HG03571 (cell line): ENCODE measurements around the gene KRT80.
"Not testable (repeated sequence)": the region's sequence is repeated elsewhere in the genome, so short reads cannot be mapped to it uniquely, and the experiment has no call there.

ENCODE experiments used
- ATAC-seq: cut with Tn5 transposase; IDR thresholded peaks from one replicate; pipeline ENCODE4 v1.9.1; 2021; ENCODE audit not compliant: unreplicated experiment

KRT80 gene

DNA sequence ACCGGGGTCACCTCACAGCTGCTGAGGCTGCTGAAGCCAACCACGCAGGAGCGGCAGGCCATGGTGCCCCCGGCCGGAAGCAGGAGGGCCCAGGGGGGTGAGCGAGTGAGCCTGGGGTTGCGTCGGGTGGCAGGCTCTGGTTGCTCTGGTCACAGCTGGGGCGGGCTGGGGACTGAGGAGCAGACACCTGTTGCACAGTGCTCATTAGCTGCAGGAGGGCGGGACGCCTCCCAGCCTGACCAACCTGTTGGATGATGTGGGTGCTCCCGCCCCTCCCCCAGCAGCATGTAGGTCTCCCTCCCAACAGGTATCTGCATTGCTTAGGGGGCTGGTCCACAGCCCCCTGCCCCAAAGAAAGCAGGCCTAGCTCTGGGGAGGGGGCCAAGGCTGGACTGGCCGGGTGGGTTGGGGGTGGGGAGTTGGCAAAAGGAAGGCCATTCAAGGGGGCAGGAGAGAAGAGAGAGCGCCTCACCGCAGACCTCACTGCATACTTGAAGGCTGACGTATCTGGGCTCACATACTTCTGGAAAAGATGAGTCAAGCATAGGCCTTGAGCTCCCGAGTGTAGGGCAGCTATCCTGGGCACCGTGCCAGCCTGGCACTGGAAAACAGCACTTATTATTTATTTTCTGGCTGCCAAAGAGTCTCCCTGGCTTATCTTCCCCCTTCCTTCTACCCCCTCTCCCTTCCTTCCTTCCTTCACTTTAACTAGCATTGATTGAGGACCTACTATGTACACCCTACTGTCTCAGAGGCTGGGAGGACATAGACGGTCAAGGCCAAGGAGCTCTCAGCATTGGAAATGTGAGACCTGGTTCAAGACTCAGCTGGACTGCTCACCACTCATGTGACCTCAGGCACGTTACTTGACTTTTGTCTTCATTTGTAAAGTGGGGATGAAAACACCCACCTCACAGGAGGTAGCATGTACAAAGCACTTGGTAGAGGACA lies at the start of gene KRT80:
Gene KRT80, minus strand, starts transcription at position 174 of the 951 bp plus-strand sequence. Its CDS starts 112 bp downstream, at position 62.
- ATAC-seq = no peak

DNA sequence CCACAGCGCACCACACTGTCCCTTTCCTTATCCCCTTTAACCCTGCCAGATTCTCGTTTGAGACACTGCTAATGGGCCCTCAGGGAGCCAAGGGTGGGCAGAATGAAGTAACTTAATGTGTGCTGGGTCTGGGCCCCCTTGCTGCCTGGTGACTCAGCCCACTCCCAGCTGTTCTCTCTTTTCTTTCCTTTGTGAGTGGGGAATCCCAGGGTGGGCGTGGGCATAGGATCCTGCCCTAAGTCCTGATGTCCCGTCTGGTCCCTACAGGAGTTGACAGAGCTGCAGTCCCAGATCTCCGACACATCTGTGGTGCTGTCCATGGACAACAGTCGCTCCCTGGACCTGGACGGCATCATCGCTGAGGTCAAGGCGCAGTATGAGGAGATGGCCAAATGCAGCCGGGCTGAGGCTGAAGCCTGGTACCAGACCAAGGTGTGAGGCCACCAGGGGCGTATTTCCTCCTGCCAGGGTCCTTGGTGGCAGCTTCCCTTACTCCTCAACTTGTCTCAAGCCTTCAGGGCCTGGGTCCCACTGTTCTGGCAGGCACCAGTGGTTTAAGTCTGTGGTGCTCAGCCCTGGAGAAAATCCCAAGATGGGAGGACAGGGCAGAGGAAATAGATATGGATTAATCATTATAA lies 49.5 kb upstream of the KRT80 start:
- ATAC-seq = no peak

DNA sequence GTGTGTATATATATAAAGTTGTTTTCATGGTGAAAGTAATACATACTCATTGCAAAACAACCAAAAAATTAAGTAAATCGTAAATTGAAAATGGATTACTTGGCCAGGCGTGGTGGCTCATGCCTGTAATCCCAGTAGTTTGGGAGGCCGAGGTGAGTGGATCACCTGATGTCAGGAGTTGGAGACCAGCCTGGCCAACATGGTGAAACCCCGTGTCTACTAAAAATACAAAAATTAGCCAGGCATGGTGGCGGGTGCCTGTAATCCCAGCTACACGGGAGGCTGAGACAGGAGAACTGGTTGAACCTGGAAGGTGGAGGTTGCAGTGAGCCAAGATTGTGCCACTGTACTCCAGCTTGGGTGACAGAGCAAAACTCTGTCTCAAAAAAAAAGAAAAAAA lies 48.4 kb upstream of the KRT80 start:
- ATAC-seq = not testable (repeated sequence)

DNA sequence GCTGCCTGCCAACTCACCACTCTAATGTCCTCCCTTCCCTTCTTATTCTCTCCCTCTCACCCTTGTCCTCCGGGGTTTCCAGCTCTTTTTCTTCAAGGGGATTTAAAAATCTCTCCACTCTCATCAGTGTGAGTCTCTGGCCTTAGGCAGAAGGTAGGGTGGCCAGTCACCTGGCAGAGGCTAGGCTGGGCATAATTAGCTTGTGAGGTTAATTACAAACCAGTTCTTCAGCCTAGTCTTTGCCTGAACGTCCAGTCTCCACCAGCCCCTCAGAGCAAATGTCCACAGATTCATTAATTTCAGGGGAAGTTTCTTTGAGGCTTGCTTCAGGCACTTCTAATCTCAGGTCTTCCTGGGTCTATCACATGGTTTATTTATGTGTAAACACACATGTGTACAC lies 48.0 kb upstream of the KRT80 start:
- ATAC-seq = no peak

DNA sequence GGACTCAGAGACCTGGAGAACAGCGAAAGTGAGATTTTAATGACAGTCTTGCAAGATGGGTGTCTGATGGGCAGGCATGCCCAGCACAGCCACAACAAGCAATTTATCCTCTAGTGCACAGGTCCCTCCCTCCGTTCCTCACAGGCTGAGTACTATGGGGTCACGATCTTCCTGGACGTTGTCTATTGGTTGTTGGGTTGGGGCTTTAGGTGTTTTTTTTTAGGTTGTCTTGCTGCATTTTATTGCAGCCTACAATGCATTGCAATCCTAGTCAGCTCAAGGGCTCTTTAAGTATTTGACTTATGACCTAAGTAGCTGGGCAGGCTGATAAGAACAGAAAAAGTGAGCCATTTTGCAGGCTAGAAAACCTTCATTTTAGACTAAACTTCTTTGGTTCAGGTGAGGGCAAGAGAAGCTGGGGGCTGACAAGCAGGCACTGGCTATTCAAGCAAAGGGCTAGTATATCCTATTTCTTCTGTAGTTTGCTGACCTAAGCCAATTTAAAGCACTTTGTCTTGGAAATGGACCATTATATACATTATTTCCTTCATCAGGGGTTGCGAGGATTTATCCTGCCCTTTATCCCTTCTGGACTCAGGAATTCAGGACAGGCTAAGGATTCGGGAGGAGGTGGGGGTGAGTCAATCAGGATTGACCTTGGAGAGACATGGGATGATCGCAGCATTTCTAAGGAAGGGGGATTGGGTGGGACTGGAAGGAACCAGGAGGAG lies 47.3 kb upstream of the KRT80 start:
- ATAC-seq = no peak

DNA sequence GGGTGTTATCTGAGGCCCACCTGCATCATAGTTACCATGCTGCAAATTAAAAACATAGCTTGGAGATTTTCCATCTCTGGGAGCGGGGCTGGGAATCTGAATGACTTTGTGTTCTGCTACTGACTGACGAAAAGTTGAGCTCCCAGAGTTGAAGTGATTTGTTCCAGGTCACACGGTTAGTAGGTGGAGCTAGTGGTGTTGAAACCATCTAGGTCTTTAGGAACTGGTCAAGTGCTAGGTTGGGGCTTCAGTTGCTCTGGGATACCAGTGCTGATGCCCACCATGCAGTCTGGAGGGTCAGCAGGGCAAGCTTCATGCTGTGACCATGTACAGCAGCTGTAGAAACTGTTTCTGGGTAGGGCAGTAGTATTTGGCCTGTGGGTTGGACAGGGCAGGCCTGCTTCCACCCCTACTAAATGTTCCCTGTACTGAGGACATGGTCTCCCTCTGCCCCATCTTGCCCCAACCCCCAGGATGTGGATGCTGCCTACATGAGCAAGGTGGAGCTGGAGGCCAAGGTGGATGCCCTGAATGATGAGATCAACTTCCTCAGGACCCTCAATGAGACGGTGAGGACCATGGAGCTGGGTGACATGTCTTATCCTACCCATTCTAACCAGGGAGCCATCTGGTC lies 46.5 kb upstream of the KRT80 start:
- ATAC-seq = no peak

DNA sequence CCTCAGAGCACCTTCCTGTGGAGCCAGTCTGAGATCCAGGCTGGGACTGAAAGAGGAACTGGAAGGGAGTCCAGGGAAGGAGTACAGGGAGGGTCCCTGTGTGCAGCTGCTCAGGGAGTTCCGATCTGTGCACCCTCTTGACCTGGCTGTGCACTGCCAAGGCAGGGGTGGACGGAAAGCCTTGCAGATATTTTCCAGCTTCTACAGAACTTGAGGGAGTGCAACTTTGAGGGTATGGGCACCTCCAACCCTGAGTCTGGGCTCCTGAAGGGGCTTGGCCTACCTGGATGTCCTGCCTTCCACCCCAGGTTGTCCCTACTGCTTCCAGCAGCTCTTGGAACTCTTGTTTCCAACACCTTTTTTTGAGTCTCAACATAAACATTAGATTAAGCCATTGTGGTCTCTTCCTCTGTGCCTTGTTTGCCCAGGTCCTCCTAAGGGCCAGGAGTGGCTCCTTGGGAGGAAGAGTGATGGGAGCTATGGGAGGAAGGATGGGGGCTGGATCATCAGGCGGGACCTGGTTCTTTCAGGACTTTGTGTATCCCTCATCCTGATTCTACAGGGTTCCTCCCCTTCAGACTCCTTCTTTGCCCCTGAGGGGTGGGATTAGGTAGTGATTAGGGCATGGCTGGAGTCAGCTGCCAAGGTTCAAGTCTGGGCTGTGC lies 44.7 kb upstream of the KRT80 start:
- no peak for ATAC-seq

DNA sequence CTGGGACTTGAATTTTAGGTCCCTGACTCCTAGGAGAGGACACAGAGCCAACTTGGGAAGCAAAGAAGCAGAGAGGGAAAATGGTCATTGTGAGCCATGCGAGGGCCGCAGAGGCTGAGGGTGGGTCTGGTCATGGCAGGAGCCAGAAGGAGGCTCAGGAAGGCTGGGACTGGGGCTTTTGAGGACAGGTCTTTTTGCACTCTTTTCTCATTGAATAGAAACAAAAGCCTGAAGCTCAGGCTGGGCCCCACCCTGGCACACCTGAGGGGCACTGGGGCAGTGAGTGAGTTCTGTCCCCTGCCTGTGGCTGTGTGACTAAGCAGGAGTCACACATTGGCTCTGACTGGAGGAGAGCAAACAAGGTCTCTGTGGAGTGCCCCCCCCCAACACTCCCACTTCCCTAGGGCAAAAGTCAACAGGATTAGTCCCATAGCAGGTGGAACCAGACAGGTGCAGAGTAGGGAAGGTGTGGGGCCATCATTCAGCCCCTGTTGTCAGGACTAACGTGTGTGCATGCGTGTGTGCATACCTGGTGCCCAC lies 44.1 kb upstream of the KRT80 start:
- ATAC-seq = no peak

DNA sequence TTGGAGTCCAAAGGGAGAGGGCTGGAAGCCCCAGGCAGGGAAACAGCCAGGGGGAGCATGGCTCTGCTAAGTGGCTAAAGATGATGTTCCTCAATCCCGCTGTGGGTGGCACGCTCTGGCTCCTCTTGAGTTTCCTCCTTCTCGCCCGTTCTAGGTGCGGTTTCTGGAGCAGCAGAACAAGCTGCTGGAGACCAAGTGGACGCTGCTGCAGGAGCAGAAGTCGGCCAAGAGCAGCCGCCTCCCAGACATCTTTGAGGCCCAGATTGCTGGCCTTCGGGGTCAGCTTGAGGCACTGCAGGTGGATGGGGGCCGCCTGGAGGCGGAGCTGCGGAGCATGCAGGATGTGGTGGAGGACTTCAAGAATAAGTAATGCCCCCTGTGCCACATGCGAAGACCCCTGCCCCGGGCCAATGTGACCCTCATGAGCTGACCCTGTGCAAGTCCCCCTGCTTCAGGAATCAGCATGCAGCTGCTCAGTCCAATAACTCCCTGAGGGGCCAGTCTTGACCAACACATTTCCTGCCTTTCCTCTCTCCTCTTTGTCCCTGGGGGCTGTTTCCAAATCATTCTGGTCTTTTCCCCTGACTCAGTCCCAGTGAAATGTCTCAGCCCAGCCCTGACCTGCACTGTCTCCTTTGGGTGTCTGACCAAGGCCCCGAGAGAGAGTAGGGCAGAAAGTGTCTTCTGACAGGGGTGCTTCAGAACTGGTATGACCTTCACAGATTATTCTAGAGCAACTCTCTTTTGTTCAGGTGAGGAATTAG lies 43.4 kb upstream of the KRT80 start:
- no peak for ATAC-seq

DNA sequence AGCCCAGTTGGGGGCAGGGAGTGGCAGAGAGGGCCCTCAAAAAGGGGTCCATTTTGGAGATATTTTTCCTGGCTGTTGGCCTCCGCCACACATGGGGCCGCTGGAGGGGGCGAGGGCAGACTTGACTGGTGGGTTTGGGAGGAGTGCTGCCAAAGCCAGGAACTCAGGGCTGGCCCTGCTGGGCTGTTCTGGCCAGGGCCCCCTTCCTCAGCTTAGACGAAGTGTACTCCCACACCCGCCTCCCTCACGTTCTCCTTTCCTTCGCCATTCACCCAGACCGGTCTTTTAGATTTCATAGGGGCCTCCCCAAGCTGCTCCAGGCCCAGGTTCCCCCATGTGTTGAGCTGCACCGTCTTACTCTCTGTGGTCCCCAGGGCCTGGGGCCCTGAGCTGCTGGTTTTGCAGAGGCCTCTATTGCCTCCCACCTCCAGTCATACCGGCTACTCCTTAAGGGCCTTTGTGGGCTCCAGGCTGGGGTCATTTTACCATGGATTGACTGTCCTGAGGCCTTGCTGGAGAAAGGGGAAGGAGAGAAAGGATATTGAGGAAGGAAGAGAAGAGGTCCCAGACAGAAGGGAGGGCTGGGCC lies 42.5 kb upstream of the KRT80 start:
- no peak for ATAC-seq

DNA sequence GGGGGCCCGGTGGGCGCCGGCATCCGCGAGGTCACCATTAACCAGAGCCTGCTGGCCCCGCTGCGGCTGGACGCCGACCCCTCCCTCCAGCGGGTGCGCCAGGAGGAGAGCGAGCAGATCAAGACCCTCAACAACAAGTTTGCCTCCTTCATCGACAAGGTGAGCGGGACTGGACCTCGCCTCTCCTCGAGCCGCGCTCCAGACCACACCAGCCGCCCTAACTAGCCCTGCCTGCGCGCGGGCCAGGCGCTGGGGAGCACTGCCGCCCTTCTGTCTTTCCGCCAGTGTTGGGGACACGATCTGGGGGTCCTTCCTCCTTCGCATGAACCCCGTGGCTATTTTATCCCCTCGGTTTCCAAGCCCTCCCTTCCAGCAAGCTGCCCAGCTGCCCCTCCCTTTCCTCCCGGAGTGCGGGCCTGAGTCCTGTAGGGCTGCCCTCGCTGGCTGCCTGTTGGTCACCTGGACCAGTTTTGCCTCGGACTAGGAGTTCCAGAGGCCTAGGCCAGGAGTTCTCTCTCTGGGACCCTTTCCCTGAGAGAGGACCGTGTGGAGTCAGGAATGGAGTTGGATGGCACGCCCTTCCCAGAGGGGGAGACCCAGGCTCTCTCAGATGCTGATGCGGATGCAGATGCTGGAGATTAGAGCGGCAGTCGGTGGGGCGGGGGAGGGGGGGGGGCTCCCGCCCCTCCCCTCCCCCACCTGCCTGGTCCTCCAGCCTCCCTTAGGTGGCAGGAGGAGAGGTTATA lies 41.8 kb upstream of the KRT80 start:
- ATAC-seq = no peak

DNA sequence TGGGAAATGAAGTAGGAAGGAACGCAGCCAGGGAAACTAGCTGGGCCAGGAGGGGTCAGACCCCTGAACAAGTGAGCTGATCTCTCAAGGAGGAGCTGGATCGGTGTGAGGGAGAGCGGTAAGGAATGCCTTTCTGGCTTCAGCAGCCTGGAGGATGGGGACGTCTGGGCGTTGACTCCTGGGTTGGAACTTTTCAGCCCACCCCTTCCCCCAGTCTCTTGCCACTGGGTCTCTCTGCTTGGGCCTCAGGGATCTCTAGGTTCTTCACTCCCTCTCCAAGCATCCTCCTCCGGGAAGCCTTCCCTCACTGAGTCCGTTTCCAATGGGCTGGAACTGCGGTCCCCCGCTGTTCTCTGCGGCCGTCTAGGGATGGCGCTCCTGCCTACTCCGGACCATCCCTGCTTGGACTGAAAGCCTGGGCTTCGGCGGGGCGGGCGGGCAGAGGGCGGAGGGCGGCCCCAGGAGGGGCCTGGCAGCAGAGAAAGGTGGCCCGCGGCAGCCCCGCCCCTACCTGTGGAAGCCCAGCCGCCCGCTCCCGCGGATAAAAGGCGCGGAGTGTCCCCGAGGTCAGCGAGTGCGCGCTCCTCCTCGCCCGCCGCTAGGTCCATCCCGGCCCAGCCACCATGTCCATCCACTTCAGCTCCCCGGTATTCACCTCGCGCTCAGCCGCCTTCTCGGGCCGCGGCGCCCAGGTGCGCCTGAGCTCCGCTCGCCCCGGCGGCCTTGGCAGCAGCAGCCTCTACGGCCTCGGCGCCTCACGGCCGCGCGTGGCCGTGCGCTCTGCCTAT lies 41.1 kb upstream of the KRT80 start, which contains the start of gene KRT7:
Gene KRT7, plus strand, starts transcription at position 570 of the 788 bp plus-strand sequence. Its CDS starts 54 bp downstream, at position 624.
- no peak for ATAC-seq

DNA sequence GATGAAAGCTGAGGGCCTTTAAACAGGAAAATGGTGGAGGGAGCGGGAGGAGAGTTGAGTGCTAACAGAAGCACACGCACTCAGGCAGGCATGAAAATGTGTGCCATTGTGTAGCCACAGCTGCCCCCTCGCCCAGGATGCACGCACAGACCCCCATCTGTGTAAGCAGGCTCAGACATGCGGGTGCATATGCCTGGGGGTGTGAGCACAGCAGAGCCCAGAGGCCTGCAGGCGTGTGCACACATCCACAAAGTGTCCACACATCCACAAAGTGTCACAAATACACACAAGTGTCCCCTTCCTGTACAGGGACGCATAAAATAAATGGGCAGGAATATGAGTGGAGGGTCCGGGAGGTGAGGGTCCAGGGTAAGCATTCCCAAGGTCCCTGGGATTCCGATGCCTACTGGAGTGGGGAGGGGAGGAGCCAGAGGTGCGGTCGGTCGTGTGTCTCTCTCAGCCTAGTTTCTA lies 40.4 kb upstream of the KRT80 start:
- no peak for ATAC-seq

DNA sequence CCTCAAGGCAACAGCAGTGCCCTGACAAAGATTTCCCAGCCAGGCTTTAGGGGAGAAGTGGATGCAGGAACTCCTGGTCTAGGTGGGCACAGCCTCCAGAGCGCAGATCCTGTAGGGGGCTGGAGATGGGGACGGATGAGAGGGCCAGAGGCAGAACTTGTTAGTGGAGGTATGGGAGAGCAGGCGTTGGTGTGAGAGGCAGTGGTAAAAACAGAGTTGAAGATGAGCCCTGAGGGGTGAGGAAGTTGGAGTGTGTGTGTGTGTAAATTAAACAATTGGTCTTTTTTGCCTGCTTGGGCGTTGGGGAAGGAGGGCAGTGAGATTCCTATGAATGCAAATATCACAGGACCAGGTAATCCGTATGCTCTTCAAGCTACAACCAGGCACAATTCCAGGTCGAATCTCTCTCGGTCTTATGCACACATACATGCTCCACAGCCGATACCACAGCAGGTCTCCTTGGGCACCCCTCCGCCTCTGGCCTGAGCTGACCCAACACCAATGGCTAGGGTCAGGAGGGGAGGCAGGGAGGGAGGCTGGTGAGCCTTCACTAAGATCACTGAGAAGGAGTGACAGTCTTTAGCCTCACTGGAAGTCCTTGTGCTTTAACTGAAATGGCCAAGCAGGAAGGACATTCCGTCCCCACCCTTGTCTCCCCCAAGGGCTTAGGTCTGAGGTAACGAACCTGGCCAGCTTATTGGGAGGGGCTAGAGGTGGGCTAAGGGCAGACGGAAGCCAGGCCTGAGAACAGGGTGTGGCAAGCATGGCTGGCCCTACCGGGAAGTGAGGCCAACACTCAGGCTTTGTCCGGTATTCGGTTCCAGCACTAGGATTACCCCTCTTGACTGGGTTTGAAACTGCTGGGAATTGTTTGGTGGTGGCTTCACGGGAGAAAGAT lies 39.7 kb upstream of the KRT80 start:
- no peak for ATAC-seq

DNA sequence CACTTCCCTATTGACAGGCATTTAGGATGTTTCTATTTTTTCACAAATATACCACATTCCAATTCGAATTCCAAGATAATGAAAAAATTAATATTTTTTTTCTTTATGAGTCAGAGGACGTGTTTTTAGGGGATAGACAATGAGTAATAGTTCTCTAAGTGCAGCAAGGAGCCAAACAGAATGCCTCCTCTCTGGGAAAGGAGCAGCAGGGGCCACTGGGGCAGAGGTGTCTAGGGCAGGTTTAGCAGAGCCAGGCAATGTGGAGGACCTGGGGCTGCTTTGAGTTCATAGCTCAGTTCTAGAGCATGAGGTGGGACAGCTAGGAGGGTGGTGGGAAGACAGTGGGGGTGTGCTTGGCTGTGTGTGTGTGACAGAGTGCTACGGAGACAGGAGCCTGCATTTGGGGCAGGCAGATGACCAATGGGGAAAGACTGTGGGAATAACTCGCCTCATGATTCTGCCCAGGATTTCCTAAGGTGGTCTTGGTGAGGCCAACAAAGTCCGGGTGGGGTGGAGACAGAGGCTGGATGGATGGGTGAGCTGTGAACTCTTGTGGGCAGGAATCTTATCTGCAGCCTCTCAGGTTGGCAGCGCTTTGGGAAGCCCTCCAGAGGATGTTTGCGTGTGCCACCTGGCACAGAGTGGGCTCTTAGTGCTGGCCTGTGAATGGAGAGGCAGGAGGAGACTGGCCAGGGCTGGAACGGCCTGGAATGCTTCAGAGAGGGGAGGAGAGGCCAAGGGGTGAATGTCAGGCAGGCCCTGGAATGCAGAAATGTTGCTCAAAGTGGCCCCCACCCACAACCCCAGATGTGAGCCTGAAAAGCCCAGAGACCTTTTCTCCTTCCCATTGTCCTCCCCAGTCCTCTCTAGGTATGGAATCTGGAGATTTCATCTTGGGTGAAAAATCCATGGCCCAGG lies 38.8 kb upstream of the KRT80 start:
- no peak for ATAC-seq
